COR-L47 (cell line): ENCODE results near the gene TGFBR3L.
A peak's percentile ranks its signal among the peaks of the same experiment; 100 is the strongest.
"Not testable (repeated sequence)": the region's sequence is repeated elsewhere in the genome, so short reads cannot be mapped to it uniquely, and the experiment has no call there.

Source experiments
- DNase-seq: peaks from one replicate; lab custom pipeline; 2025; lab: John Stamatoyannopoulos, UW

The TGFBR3L gene

GRCh38 chr19:7879836-7880235 lies 34.8 kb upstream of the TGFBR3L start:
- no peak for DNase-seq

- no peak for DNase-seq
These were observed 32.7 kb upstream of the TGFBR3L start for GRCh38 chr19:7881910-7882309.

GRCh38 chr19:7883105-7883504 lies 31.5 kb upstream of the TGFBR3L start:
- no peak for DNase-seq

GRCh38 chr19:7883796-7884570 lies 30.6 kb upstream of the TGFBR3L start:
- no peak for DNase-seq

- no peak for DNase-seq
These were observed 28.8 kb upstream of the TGFBR3L start for GRCh38 chr19:7885818-7886217.

GRCh38 chr19:7887408-7888144 lies 27.1 kb upstream of the TGFBR3L start:
- no peak for DNase-seq

- DNase-seq, result no peak
These were observed 26.3 kb upstream of the TGFBR3L start, which contains the start of gene LRRC8E for GRCh38 chr19:7888145-7888825. Gene LRRC8E (plus strand): TSS chr19:7888510. CDS start chr19:7895604, 7,094 bp downstream.

- no peak for DNase-seq
These were observed 25.8 kb upstream of the TGFBR3L start for GRCh38 chr19:7888826-7889217.

- not testable (repeated sequence) for DNase-seq
These were observed 21.1 kb upstream of the TGFBR3L start for GRCh38 chr19:7893362-7894101.

GRCh38 chr19:7894612-7895309 lies 19.9 kb upstream of the TGFBR3L start:
- no peak for DNase-seq

GRCh38 chr19:7895565-7895964 lies 19.1 kb upstream of the TGFBR3L start:
- no peak for DNase-seq

GRCh38 chr19:7897292-7897691 lies 17.3 kb upstream of the TGFBR3L start:
- no peak for DNase-seq

- no peak for DNase-seq
These were observed 15.7 kb upstream of the TGFBR3L start for GRCh38 chr19:7898967-7899366.

GRCh38 chr19:7899751-7900378 lies 14.8 kb upstream of the TGFBR3L start:
- DNase-seq, result no peak

- no peak for DNase-seq
These were observed 14.2 kb upstream of the TGFBR3L start for GRCh38 chr19:7900401-7900870.

GRCh38 chr19:7900931-7901330 lies 13.7 kb upstream of the TGFBR3L start:
- no peak for DNase-seq

- no peak for DNase-seq
These were observed 13.3 kb upstream of the TGFBR3L start for GRCh38 chr19:7901337-7901736.

GRCh38 chr19:7902796-7903243 lies 11.8 kb upstream of the TGFBR3L start:
- no peak for DNase-seq

GRCh38 chr19:7903244-7904073 lies 11.2 kb upstream of the TGFBR3L start, which contains the start of gene MAP2K7:
Gene MAP2K7 (plus strand): TSS chr19:7903877. CDS start chr19:7903945, 68 bp downstream.
- DNase-seq, result peak; percentile 99
